ENCODE data around the gene CCNE1.

CCNE1 gene

GRCh38 chr19:29841559-29842367 is 30.0 kb downstream of the CCNE1 start:
- TF ChIP-seq, protein P1, sequence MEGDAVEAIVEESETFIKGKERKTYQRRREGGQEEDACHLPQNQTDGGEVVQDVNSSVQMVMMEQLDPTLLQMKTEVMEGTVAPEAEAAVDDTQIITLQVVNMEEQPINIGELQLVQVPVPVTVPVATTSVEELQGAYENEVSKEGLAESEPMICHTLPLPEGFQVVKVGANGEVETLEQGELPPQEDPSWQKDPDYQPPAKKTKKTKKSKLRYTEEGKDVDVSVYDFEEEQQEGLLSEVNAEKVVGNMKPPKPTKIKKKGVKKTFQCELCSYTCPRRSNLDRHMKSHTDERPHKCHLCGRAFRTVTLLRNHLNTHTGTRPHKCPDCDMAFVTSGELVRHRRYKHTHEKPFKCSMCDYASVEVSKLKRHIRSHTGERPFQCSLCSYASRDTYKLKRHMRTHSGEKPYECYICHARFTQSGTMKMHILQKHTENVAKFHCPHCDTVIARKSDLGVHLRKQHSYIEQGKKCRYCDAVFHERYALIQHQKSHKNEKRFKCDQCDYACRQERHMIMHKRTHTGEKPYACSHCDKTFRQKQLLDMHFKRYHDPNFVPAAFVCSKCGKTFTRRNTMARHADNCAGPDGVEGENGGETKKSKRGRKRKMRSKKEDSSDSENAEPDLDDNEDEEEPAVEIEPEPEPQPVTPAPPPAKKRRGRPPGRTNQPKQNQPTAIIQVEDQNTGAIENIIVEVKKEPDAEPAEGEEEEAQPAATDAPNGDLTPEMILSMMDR (conservative IDR thresholded peaks at IDR 0.05; ENCODE audit: control insufficient read depth, insufficient read depth, low read depth, low read length): no peak
- DNase-seq (ENCODE audit: low read depth): peak; percentile 28
- no peak overlapping the region for H3K4me3 ChIP-seq (ENCODE audit: control insufficient read depth, low read depth, low read length)

GRCh38 chr19:29842471-29843179 is 30.8 kb downstream of the CCNE1 start:
- TF ChIP-seq, protein P1 (conservative IDR thresholded peaks at IDR 0.05; ENCODE audit: control insufficient read depth, insufficient read depth, low read depth, low read length): no peak
- no peak for DNase-seq (ENCODE audit: low read depth)
- no peak overlapping the region for H3K4me3 ChIP-seq (ENCODE audit: control insufficient read depth, low read depth, low read length)

- TF ChIP-seq, protein P1 (conservative IDR thresholded peaks at IDR 0.05; ENCODE audit: control insufficient read depth, insufficient read depth, low read depth, low read length): no peak
- DNase-seq (ENCODE audit: low read depth): peak; percentile 38
- H3K4me3 ChIP-seq (ENCODE audit: control insufficient read depth, low read depth, low read length): peak overlapping the region; percentile 10
These were observed 31.6 kb downstream of the CCNE1 start for GRCh38 chr19:29843180-29844051.

- TF ChIP-seq, protein P1 (conservative IDR thresholded peaks at IDR 0.05; ENCODE audit: control insufficient read depth, insufficient read depth, low read depth, low read length): no peak
- peak; percentile 85 for DNase-seq (ENCODE audit: low read depth)
- H3K4me3 ChIP-seq (ENCODE audit: control insufficient read depth, low read depth, low read length): peak overlapping the region; percentile 72
These were observed 33.2 kb downstream of the CCNE1 start for GRCh38 chr19:29844891-29845573.

- DNase-seq (ENCODE audit: low read depth): peak; percentile 54
- H3K4me3 ChIP-seq (ENCODE audit: control insufficient read depth, low read depth, low read length): peak overlapping the region; percentile 72
- TF ChIP-seq, protein P1 (conservative IDR thresholded peaks at IDR 0.05; ENCODE audit: control insufficient read depth, insufficient read depth, low read depth, low read length): no peak
These were observed 33.9 kb downstream of the CCNE1 start for GRCh38 chr19:29845574-29846176.
